GM12878 (cell line): ENCODE data around the gene FKBP8. TPM values are rescaled to one million over a fixed set of nuclear protein-coding genes. Genes with fewer than 3 reads are reported as not detected.

Experiments
- ATAC-seq: fragments of 200-7000 bp; cut with Tn5 transposase; 3 replicates; pipeline ENCODE4 v1.9.1; 2020; ENCODE audit warnings: mild to moderate bottlenecking, moderate library complexity
- BruUV-seq: library from RNA; stranded (reverse); fragments of 400-500 nt; replicated peaks from 2 replicates; lab custom pipeline; 2021; lab: Mats Ljungman, UMichigan
- CTCF ChIA-PET: fragments of 300-600 bp; sonication (Branson Sonifier 250); formaldehyde crosslinking; extraction: SDS; loops from one replicate; lab custom pipeline; 2021; ENCODE audit warnings: inconsistent platforms; lab: Yijun Ruan, JAX
- POLR2A ChIA-PET: fragments of 350-600 bp; formaldehyde crosslinking; extraction: SDS; loops from one replicate; lab custom pipeline; 2021; ENCODE audit warnings: inconsistent platforms; lab: Charles Lee
- RAD21 ChIA-PET: fragments of 300-600 bp; sonication (Branson Sonifier 250); formaldehyde crosslinking; loops from one replicate; lab custom pipeline; 2023; ENCODE audit warnings: antibody characterized with exemption; ENCODE audit not compliant: unreplicated experiment; lab: Charles Lee
- SMC1A ChIA-PET: fragments of 300-600 bp; sonication (Branson Sonifier 250); formaldehyde crosslinking; loops from one replicate; lab custom pipeline; 2023; ENCODE audit not compliant: unreplicated experiment, uncharacterized antibody; lab: Charles Lee
- DNase-seq: peaks from one replicate; pipeline ENCODE4 v3.0.0-alpha.2; 2011; ENCODE audit warnings: low read depth, low spot score
- FAIRE-seq: peaks from 3 replicates; lab custom pipeline; 2011; peaks lifted over from hg19 to GRCh38; lab: Jason Lieb, UNC
- H2AFZ ChIP-seq: 2 replicates; pipeline ENCODE4 v1.6.0; 2011; ENCODE audit warnings: low read depth, low read length, control low read depth; ENCODE audit not compliant: control insufficient read depth
- H3K27ac ChIP-seq: 2 replicates; pipeline ENCODE4 v1.5.1; 2011; ENCODE audit warnings: control low read depth; ENCODE audit not compliant: control insufficient read depth, insufficient read depth
- H3K27me3 ChIP-seq, 2 experiments: replicated peaks in 1 of 2; 2 replicates each; pipeline versions ENCODE4 v1.6.0 to v1.6.1; 2011; ENCODE audit warnings: low read length in 1 of 2; ENCODE audit not compliant: control insufficient read depth in 2 of 2, insufficient read depth in 2 of 2
- H3K36me3 ChIP-seq, 2 experiments: 2 replicates each; pipeline ENCODE4 v1.5.1; 2011; ENCODE audit warnings: low read length in 1 of 2; ENCODE audit not compliant: control insufficient read depth in 2 of 2, insufficient read depth in 2 of 2
- H3K4me1 ChIP-seq: 2 replicates; pipeline ENCODE4 v1.6.1; 2011; ENCODE audit warnings: mild to moderate bottlenecking, low read length, moderate library complexity, mixed read lengths; ENCODE audit not compliant: control insufficient read depth, insufficient read depth
- H3K4me2 ChIP-seq: 2 replicates; pipeline ENCODE4 v1.6.0; 2011; ENCODE audit warnings: control low read depth; ENCODE audit not compliant: control insufficient read depth, insufficient read depth
- H3K4me3 ChIP-seq: fragments of 200-600 bp; sonication (generic); 2 replicates; pipeline ENCODE4 v1.5.1; 2016
- H3K79me2 ChIP-seq: 2 replicates; pipeline ENCODE4 v1.6.0; 2011; ENCODE audit warnings: low read length; ENCODE audit not compliant: control insufficient read depth, insufficient read depth
- H3K9ac ChIP-seq: 2 replicates; pipeline ENCODE4 v1.8.0; 2011; ENCODE audit warnings: low read length, control low read depth, mixed read lengths; ENCODE audit not compliant: control insufficient read depth, insufficient read depth
- H3K9me3 ChIP-seq: replicated peaks from 3 replicates; pipeline ENCODE4 v1.5.1; 2011; ENCODE audit warnings: mild to moderate bottlenecking, low read length; ENCODE audit not compliant: control insufficient read depth, insufficient read depth
- H4K20me1 ChIP-seq: 2 replicates; pipeline ENCODE4 v1.6.0; 2011; ENCODE audit not compliant: control insufficient read depth, insufficient read depth
- BCLAF1 ChIP-seq: fragments of 450-650 bp; IDR thresholded peaks from 2 replicates; pipeline ENCODE4 v1.6.1; 2017; ENCODE audit warnings: antibody characterized with exemption, mild to moderate bottlenecking, moderate library complexity
- MLLT1 ChIP-seq: fragments of 450-650 bp; IDR thresholded peaks from 2 replicates; pipeline ENCODE4 v1.6.1; 2016; ENCODE audit warnings: mild to moderate bottlenecking
- SMC3 ChIP-seq: IDR thresholded peaks from 2 replicates; pipeline ENCODE4 v1.6.1; 2011; ENCODE audit warnings: low read length, improper control_type of control experiment, borderline replicate concordance
- WGBS: methylation state at CpG from one replicate; pipeline ENCODE4 v1.1.6; 2016; ENCODE audit warnings: low lambda C conversion rate; ENCODE audit not compliant: insufficient replicate concordance, insufficient coverage; ENCODE audit errors: missing lambda C conversion rate; 5-methylcytosine and 5-hydroxymethylcytosine counted together
- in situ Hi-C: fragments of 300-500 bp; cut with MboI; formaldehyde crosslinking; loops from 9 replicates; pipeline ENCODE4 v1.14.3; 2018; ENCODE audit warnings: mixed read lengths
- intact Hi-C: fragments of 100-400 bp; cut with micrococcal nuclease; formaldehyde crosslinking; loops from one replicate; pipeline ENCODE4 v1.14.2; 2022; ENCODE audit not compliant: unreplicated experiment
- polyA plus RNA-seq, 11 experiments: library from polyadenylated mRNA; depleted of rRNA in 4 of 11; unstranded in 6 of 11; stranded (reverse) in 5 of 11; fragments of >200 nt; fragmentation: Nextera tagmentation in 4 of 11; fragmentation: Illumina TruSeq in 1 of 11; extraction: Ambion mirVana in 4 of 11; extraction: Trizol in 1 of 11; gene quantifications; 1 replicate in 1 of 11; 2 replicates in 10 of 11; pipeline versions ENCODE4 v1.2.1 to v1.2.3, GENCODE V29; 2011 to 2016; ENCODE audit warnings: inconsistent platforms in 2 of 11, missing spikeins in 2 of 11, low read depth in 1 of 11
- total RNA-seq, 4 experiments: library from RNA; depleted of rRNA in 3 of 4; stranded (reverse); fragments of >200 nt in 3 of 4; fragmentation: Illumina TruSeq in 1 of 4; extraction: Trizol in 1 of 4; gene quantifications; 2 replicates each; pipeline versions ENCODE4 v1.2.1 to v1.2.3, GENCODE V29; 2013 to 2021

Gene FKBP8
- total and polyA plus RNA-seq, 10 of the 15 experiments (the other 5 are each of a cell fraction or from before 2014, with no cell fraction given), result 0.13 to 205 (median 95.4) TPM

- ATAC-seq (no peak), DNase-seq (no peak), FAIRE-seq (no peak)
- in situ Hi-C loops (no loop called here), intact Hi-C loops (no loop called here)
- peaks cover 0 to 4% of the 10 kb centered on the region in 2 experiments; a peak in 3 of 4 replicates for H3K36me3 ChIP-seq
- RAD21 ChIA-PET, result interaction anchor here (1.5 kb wide), 1 partner anchor 12 kb away, joined by 4 read pairs; the partner anchor contains the start of gene ELL
- no TSS peak for BruUV-seq
- SMC1A ChIA-PET, result interaction anchor here (0.9 kb wide), 1 partner anchor 13 kb away, joined by 3 read pairs; no protein-coding TSS in a partner anchor
- 91% methylated on average over 5 of the region's 8 CpGs for WGBS
- no peak overlapping the region for H3K9ac ChIP-seq
- TF ChIP-seq BCLAF1 (no peak), SMC3 (no peak), MLLT1 (no peak)
- POLR2A ChIA-PET, result interaction anchor here (0.5 to 1.0 kb wide), 2 partner anchors 10 to 48 kb away, joined by 3 to 4 read pairs; no protein-coding TSS in a partner anchor
- peaks cover 5% of the 10 kb centered on the region; the same call in 1 of the 2 replicates for H3K4me1 ChIP-seq
- no peaks in the 10 kb centered on the region for H3K27me3 ChIP-seq
- H3K27ac ChIP-seq, result no peak overlapping the region
- CTCF ChIA-PET, result interaction anchor here (0.9 to 1.3 kb wide), 2 partner anchors 9 to 10 kb away, joined by 3 to 7 read pairs; no protein-coding TSS in a partner anchor
- H3K9me3 ChIP-seq, result no peaks in the 10 kb centered on the region
- H3K79me2 ChIP-seq, result peaks cover 74% of the 10 kb centered on the region
- no peak overlapping the region for H3K4me3 ChIP-seq
- no peak overlapping the region for H2AFZ ChIP-seq
- H3K4me2 ChIP-seq, result no peak overlapping the region
- H4K20me1 ChIP-seq, result peaks cover 9% of the 10 kb centered on the region
Measured at GRCh38 chr19:18510216-18510615, 33.2 kb downstream of the FKBP8 start.
